MCF 10A (cell line): ENCODE results near the gene MOCOS. TPM values are rescaled to one million over a fixed set of nuclear protein-coding genes. Genes with fewer than 3 reads are reported as not detected.

Experiments used
- BruUV-seq: library from RNA; stranded (reverse); fragments of 400-500 nt; replicated peaks from 2 replicates; lab custom pipeline; 2021; lab: Mats Ljungman, UMichigan
- CTCF ChIA-PET: fragments of 300-600 bp; sonication (Branson Sonifier 250); formaldehyde crosslinking; extraction: SDS; loops from one replicate; lab custom pipeline; 2021; ENCODE audit warnings: antibody characterized with exemption, inconsistent platforms; lab: Yijun Ruan, JAX
- POLR2A ChIA-PET: fragments of 300-600, 350-650 bp; sonication (Branson Sonifier 250); formaldehyde crosslinking; extraction: SDS; loops from one replicate; lab custom pipeline; 2020; ENCODE audit warnings: antibody characterized with exemption, inconsistent platforms; lab: Yijun Ruan, JAX
- DNase-seq: peaks from one replicate; pipeline ENCODE4 v3.0.0-alpha.2; 2018; ENCODE audit not compliant: unreplicated experiment
- H3K27ac Mint-ChIP-seq: one replicate; pipeline ENCODE4 v1.8.0; 2022; ENCODE audit warnings: mild to moderate bottlenecking, low read depth, mixed read lengths; ENCODE audit not compliant: unreplicated experiment
- H3K27me3 Mint-ChIP-seq: one replicate; pipeline ENCODE4 v1.8.0; 2022; ENCODE audit warnings: mixed read lengths; ENCODE audit not compliant: insufficient read depth, unreplicated experiment
- H3K36me3 Mint-ChIP-seq: one replicate; pipeline ENCODE4 v1.8.0; 2022; ENCODE audit warnings: mild to moderate bottlenecking, moderate library complexity, mixed read lengths; ENCODE audit not compliant: insufficient read depth, unreplicated experiment
- H3K4me1 Mint-ChIP-seq: one replicate; pipeline ENCODE4 v1.8.0; 2022; ENCODE audit warnings: mixed read lengths; ENCODE audit not compliant: insufficient read depth, unreplicated experiment
- H3K4me3 Mint-ChIP-seq: one replicate; pipeline ENCODE4 v1.8.0; 2022; ENCODE audit warnings: mild to moderate bottlenecking, moderate library complexity, mixed read lengths; ENCODE audit not compliant: unreplicated experiment
- H3K9me3 Mint-ChIP-seq: one replicate; pipeline ENCODE4 v1.8.0; 2022; ENCODE audit warnings: mixed read lengths; ENCODE audit not compliant: unreplicated experiment
- CTCF ChIP-seq: fragments of 200-600 bp; IDR thresholded peaks from one replicate; pipeline ENCODE4 v1.8.0; 2022; ENCODE audit warnings: antibody characterized with exemption, mild to moderate bottlenecking; ENCODE audit not compliant: unreplicated experiment
- intact Hi-C: fragments of 100-400 bp; cut with micrococcal nuclease; formaldehyde crosslinking; loops from 2 replicates; pipeline ENCODE4 v1.14.1; 2022
- total RNA-seq: library from RNA; stranded (reverse); gene quantifications from 2 replicates; pipeline ENCODE4 v1.2.3, GENCODE V29; 2022

Gene MOCOS
- total RNA-seq, 1 experiment from 2014 or later, result 81.1 TPM

GRCh38 chr18:36279001-36279400 is 91.7 kb downstream of the MOCOS start:
- peaks cover 9% of the 10 kb centered on the region for H3K4me1 Mint-ChIP-seq
- no peaks in the 10 kb centered on the region for H3K27me3 Mint-ChIP-seq
- peaks cover 10% of the 10 kb centered on the region for H3K36me3 Mint-ChIP-seq
- DNase-seq, result no peak
- ChIA-PET CTCF (interaction anchor here (0.7 kb wide), 1 partner anchor 501 kb away, joined by 3 read pairs; no protein-coding TSS in a partner anchor), POLR2A (interaction anchor here (0.7 to 1.3 kb wide), 2 partner anchors 91 to 133 kb away, joined by 3 to 7 read pairs; partner anchors contain the start of gene MOCOS)
- no peak overlapping the region for H3K27ac Mint-ChIP-seq
- H3K9me3 Mint-ChIP-seq, result no peaks in the 10 kb centered on the region
- no peak for TF ChIP-seq CTCF
- no peak overlapping the region for H3K4me3 Mint-ChIP-seq
- BruUV-seq, result no TSS peak
- intact Hi-C loops, result no loop called here

- no peak for DNase-seq
- CTCF ChIA-PET, result interaction anchor here (0.6 to 3.5 kb wide), 11 partner anchors 12 to 531 kb away, joined by 3 to 26 read pairs (median 3); no protein-coding TSS in a partner anchor
- POLR2A ChIA-PET, result interaction anchor here (1.1 to 1.5 kb wide), 3 partner anchors 8 to 93 kb away, joined by 4 to 5 read pairs (median 4); no protein-coding TSS in a partner anchor
- no peak overlapping the region for H3K27ac Mint-ChIP-seq
- H3K4me1 Mint-ChIP-seq, result no peaks in the 10 kb centered on the region
- no peak overlapping the region for H3K4me3 Mint-ChIP-seq
- intact Hi-C loops, result loop anchor here (5.0 kb wide), 2 partner anchors 290 to 475 kb away; no protein-coding TSS in a partner anchor
- no TSS peak for BruUV-seq
- H3K36me3 Mint-ChIP-seq, result no peaks in the 10 kb centered on the region
- H3K9me3 Mint-ChIP-seq, result no peaks in the 10 kb centered on the region
- no peaks in the 10 kb centered on the region for H3K27me3 Mint-ChIP-seq
- no peak for TF ChIP-seq CTCF
Measured at GRCh38 chr18:36281936-36282335, 94.6 kb downstream of the MOCOS start.

GRCh38 chr18:36283448-36283847 is 96.2 kb downstream of the MOCOS start:
- Mint-ChIP-seq H3K27me3 (no peaks in the 10 kb centered on the region), H3K4me1 (no peaks in the 10 kb centered on the region), H3K9me3 (no peaks in the 10 kb centered on the region), H3K4me3 (no peak overlapping the region), H3K36me3 (no peaks in the 10 kb centered on the region), H3K27ac (no peak overlapping the region)
- TF ChIP-seq CTCF, result no peak
- no peak for DNase-seq
- intact Hi-C loops, result loop anchor here (5.0 kb wide), 2 partner anchors 289 to 474 kb away; no protein-coding TSS in a partner anchor
- POLR2A ChIA-PET, result interaction anchor here (0.7 to 0.8 kb wide), 3 partner anchors 9 to 187 kb away, joined by 3 read pairs; no protein-coding TSS in a partner anchor
- CTCF ChIA-PET, result interaction anchor here (0.6 to 3.5 kb wide), 18 partner anchors 9 to 935 kb away, joined by 3 to 26 read pairs (median 4); no protein-coding TSS in a partner anchor
- BruUV-seq, result no TSS peak

GRCh38 chr18:36284268-36284667 is 97.0 kb downstream of the MOCOS start:
- no peak for DNase-seq
- no peak for TF ChIP-seq CTCF
- intact Hi-C loops, result loop anchor here (1.0 to 5.0 kb wide), 5 partner anchors 155 to 473 kb away; partner anchors contain the start of genes ELP2 and SLC39A6
- no peak overlapping the region for H3K27ac Mint-ChIP-seq
- CTCF ChIA-PET, result interaction anchor here (0.6 to 3.5 kb wide), 24 partner anchors 9 to 903 kb away, joined by 3 to 26 read pairs (median 4); no protein-coding TSS in a partner anchor
- H3K4me3 Mint-ChIP-seq, result no peak overlapping the region
- POLR2A ChIA-PET, result interaction anchor here (0.7 to 1.2 kb wide), 3 partner anchors 39 to 188 kb away, joined by 3 to 5 read pairs (median 4); no protein-coding TSS in a partner anchor
- no peaks in the 10 kb centered on the region for H3K36me3 Mint-ChIP-seq
- H3K4me1 Mint-ChIP-seq, result no peaks in the 10 kb centered on the region
- no peaks in the 10 kb centered on the region for H3K9me3 Mint-ChIP-seq
- BruUV-seq, result no TSS peak
- H3K27me3 Mint-ChIP-seq, result no peaks in the 10 kb centered on the region
